ENCODE data around the gene CDC7. TPM values are rescaled to one million over a fixed set of nuclear protein-coding genes. Genes with fewer than 3 reads are reported as not detected.

CDC7 gene
- total RNA-seq, 3 donors from 2014 or later = 0.48 to 4.9 (median 4.1) TPM

DNA sequence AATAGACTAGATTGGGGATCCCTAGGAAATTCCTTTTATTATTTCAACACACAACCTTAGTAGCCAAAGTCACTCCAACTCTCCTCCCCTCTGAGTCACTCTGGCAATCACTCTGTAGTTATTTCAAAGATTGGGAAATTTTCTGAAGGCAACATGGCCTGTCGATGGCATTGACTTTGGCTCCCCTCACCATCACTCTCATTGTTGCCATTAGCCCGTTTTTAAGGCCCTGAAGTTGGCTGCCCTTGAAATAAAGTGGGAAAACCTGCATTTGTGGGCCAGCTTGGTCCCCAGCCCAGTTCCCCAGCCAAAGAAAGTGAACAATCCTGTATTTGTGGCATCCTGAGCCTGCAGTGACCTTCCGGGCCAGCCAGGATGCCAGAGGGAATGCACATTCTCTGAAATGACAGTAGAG is 52.5 kb downstream of the CDC7 start:
- H3K27me3 ChIP-seq = no peaks in the 10 kb centered on the region
- H3K9me3 ChIP-seq = no peaks in the 10 kb centered on the region
- TF ChIP-seq POLR2A (IDR thresholded peaks at IDR 0.05) = no peak
- TF ChIP-seq POLR2AphosphoS5 (IDR thresholded peaks at IDR 0.05) = peak; percentile 58 to 71 (median 64)
- TF ChIP-seq CTCF (IDR thresholded peaks at IDR 0.05) = peak in 1 of 3 donors; percentile 33
- H3K4me3 ChIP-seq = no peak overlapping the region
- intact Hi-C loops (cut with DNase I; ENCODE audit: low total_unique reads) = no loop called here
- H3K36me3 ChIP-seq = no peaks in the 10 kb centered on the region
- DNase-seq (ENCODE audit: low spot score in 2 of 2) = peak in 1 of 2 donors; percentile 84
- peaks cover 3 to 18% of the 10 kb centered on the region in 2 donors for H3K4me1 ChIP-seq
- peak overlapping the region; percentile 69 to 85 for H3K27ac ChIP-seq

DNA sequence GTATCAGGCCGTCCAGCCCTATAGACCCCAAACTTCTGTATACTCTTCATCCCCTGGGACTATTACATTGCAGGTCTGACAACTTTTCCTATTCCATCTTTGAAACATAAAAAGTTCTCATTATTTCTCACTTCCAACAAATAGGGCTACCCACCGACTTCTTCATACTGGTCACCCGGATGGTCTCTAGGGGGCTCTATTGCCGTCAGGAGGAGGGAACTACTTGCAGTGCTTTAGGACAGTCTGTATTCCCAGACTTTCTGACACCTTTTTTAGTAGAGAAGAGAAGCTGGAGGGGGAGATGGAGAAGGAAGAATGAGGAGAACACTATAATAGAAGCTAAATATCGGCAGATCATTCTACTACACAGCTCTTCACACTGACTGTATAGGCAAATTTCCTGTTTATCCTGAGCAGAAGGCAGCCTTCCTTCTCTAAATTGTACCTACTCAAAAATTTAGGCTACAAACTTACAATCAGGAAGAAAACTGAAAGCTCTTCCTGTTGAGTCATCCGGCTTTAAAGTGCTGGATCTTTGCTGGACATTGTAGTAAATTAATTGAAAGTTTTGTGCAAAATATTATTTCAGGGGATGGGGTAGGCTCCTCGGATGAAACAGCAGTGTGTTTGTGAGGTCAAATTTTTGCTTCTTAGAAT is 54.6 kb downstream of the CDC7 start:
- peak overlapping the region; percentile 51 to 59 for H3K27ac ChIP-seq
- H3K36me3 ChIP-seq = no peaks in the 10 kb centered on the region
- no peak for TF ChIP-seq POLR2AphosphoS5 (IDR thresholded peaks at IDR 0.05)
- TF ChIP-seq POLR2A (IDR thresholded peaks at IDR 0.05) = no peak
- TF ChIP-seq CTCF (IDR thresholded peaks at IDR 0.05) = no peak
- no peak overlapping the region for H3K4me3 ChIP-seq
- no peaks in the 10 kb centered on the region for H3K9me3 ChIP-seq
- peaks cover 3 to 18% of the 10 kb centered on the region in 2 donors for H3K4me1 ChIP-seq
- H3K27me3 ChIP-seq = no peaks in the 10 kb centered on the region
- DNase-seq (ENCODE audit: low spot score in 2 of 2) = no peak
- intact Hi-C loops (cut with DNase I; ENCODE audit: low total_unique reads) = no loop called here

DNA sequence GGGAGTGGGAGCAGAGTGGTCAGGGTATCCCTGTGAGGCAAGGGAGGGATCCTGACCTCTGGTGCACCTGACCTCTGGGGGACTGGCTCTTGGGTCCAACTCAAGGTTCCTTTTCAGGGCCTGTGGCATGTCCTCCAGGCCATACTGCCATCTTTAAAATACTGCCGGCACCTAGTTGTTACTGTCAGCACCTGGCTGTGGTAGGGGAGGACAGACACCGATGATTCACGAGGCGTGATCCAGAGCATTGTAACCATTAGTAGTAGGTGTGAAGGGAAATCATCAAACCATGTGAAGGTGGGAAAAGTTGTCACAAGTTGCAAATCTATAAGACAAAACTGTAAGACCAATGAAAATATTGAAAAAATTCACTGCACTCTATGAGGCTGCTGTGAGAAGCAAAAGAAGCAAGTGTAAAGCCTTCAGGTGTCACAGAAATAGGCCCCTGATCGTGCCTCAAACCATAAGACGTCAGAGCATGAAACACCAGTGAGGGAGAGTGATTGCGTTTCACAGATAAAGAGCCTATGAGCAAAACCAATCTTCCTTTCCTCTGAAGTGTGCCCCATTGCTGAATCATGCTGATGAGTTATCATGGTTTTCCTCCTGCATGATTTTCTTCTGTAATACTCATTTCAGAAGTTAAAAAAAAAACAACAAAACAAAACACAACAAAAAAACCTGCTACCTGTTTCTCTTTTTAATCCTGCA is 55.3 kb downstream of the CDC7 start:
- no peaks in the 10 kb centered on the region for H3K27me3 ChIP-seq
- DNase-seq (ENCODE audit: low spot score in 2 of 2) = no peak
- H3K4me3 ChIP-seq = no peak overlapping the region
- no peak for TF ChIP-seq POLR2A (IDR thresholded peaks at IDR 0.05)
- no peak for TF ChIP-seq CTCF (IDR thresholded peaks at IDR 0.05)
- no peak for TF ChIP-seq POLR2AphosphoS5 (IDR thresholded peaks at IDR 0.05)
- H3K36me3 ChIP-seq = no peaks in the 10 kb centered on the region
- intact Hi-C loops (cut with DNase I; ENCODE audit: low total_unique reads) = no loop called here
- H3K27ac ChIP-seq = peak overlapping the region; percentile 59 to 66
- H3K4me1 ChIP-seq = peaks cover 3 to 18% of the 10 kb centered on the region in 2 donors
- no peaks in the 10 kb centered on the region for H3K9me3 ChIP-seq

GRCh38 chr1:91556556-91556955 is 55.9 kb downstream of the CDC7 start:
- TF ChIP-seq CTCF (IDR thresholded peaks at IDR 0.05) = no peak
- TF ChIP-seq POLR2AphosphoS5 (IDR thresholded peaks at IDR 0.05) = no peak
- no peak for TF ChIP-seq POLR2A (IDR thresholded peaks at IDR 0.05)
- no peaks in the 10 kb centered on the region for H3K9me3 ChIP-seq
- no peak for DNase-seq (ENCODE audit: low spot score in 2 of 2)
- H3K4me3 ChIP-seq = no peak overlapping the region
- no peaks in the 10 kb centered on the region for H3K36me3 ChIP-seq
- H3K27ac ChIP-seq = peak overlapping the region; percentile 59 to 66
- intact Hi-C loops (cut with DNase I; ENCODE audit: low total_unique reads) = no loop called here
- no peaks in the 10 kb centered on the region for H3K27me3 ChIP-seq
- H3K4me1 ChIP-seq = peaks cover 3 to 18% of the 10 kb centered on the region in 2 donors

GRCh38 chr1:91557039-91557690 is 56.5 kb downstream of the CDC7 start:
- TF ChIP-seq POLR2AphosphoS5 (IDR thresholded peaks at IDR 0.05) = peak in 1 of 3 donors; percentile 48
- no peak for TF ChIP-seq POLR2A (IDR thresholded peaks at IDR 0.05)
- TF ChIP-seq CTCF (IDR thresholded peaks at IDR 0.05) = no peak

More at GRCh38 chr1:91557039-91557690, 56.5 kb downstream of the CDC7 start:
- Histone ChIP-seq H3K27ac (peak overlapping the region; percentile 59 to 66), H3K9me3 (no peaks in the 10 kb centered on the region), H3K36me3 (no peaks in the 10 kb centered on the region), H3K27me3 (no peaks in the 10 kb centered on the region), H3K4me1 (peaks cover 3 to 18% of the 10 kb centered on the region in 2 donors), H3K4me3 (no peak overlapping the region)
- intact Hi-C loops (cut with DNase I; ENCODE audit: low total_unique reads) = no loop called here
- DNase-seq (ENCODE audit: low spot score in 2 of 2) = peak in 1 of 2 donors; percentile 86

Measured in breast epithelium (tissue), 4 donors.